ENCODE results near the gene MTCH2. TPM values are rescaled to one million over a fixed set of nuclear protein-coding genes. Genes with fewer than 3 reads are reported as not detected.
A peak's percentile ranks its signal among the peaks of the same experiment; 100 is the strongest.
"Not testable (repeated sequence)": the region's sequence is repeated elsewhere in the genome, so short reads cannot be mapped to it uniquely, and the experiment has no call there.

MTCH2 gene
- total RNA-seq, 2 donors from 2014 or later = 91.2 to 173 TPM

- Mint-ChIP-seq H3K9me3 (no peaks in the 10 kb centered on the region), H3K27me3 (peaks cover 4% of the 10 kb centered on the region), H3K4me3 (no peak overlapping the region), H3K4me1 (no peaks in the 10 kb centered on the region), H3K27ac (no peak overlapping the region), H3K36me3 (ENCODE audit: low read depth) (no peaks in the 10 kb centered on the region)
- no peak for ATAC-seq (replicated peaks)
Measured at GRCh38 chr11:47659276-47659675, 16.9 kb upstream of the MTCH2 start.

- ATAC-seq (replicated peaks) = no peak
- H3K9me3 Mint-ChIP-seq = peaks cover 5% of the 10 kb centered on the region
- H3K27ac Mint-ChIP-seq = no peak overlapping the region
- peaks cover 4% of the 10 kb centered on the region for H3K27me3 Mint-ChIP-seq
- H3K4me1 Mint-ChIP-seq = no peaks in the 10 kb centered on the region
- H3K36me3 Mint-ChIP-seq (ENCODE audit: low read depth) = no peaks in the 10 kb centered on the region
- H3K4me3 Mint-ChIP-seq = no peak overlapping the region
Measured at GRCh38 chr11:47656260-47656885, 14.0 kb upstream of the MTCH2 start.

- no peak overlapping the region for H3K27ac Mint-ChIP-seq
Measured at GRCh38 chr11:47651818-47652469, 9.6 kb upstream of the MTCH2 start.

GRCh38 chr11:47649276-47649675, 6.9 kb upstream of the MTCH2 start:
- Mint-ChIP-seq H3K27ac (no peak overlapping the region), H3K4me3 (no peak overlapping the region), H3K27me3 (no peaks in the 10 kb centered on the region), H3K9me3 (peaks cover 5% of the 10 kb centered on the region), H3K36me3 (ENCODE audit: low read depth) (no peaks in the 10 kb centered on the region), H3K4me1 (no peaks in the 10 kb centered on the region)
- ATAC-seq (replicated peaks) = no peak

More at GRCh38 chr11:47651818-47652469, 9.6 kb upstream of the MTCH2 start:
- no peak for ATAC-seq (replicated peaks)
- peaks cover 4% of the 10 kb centered on the region for H3K27me3 Mint-ChIP-seq
- H3K4me1 Mint-ChIP-seq = no peaks in the 10 kb centered on the region
- H3K9me3 Mint-ChIP-seq = peaks cover 5% of the 10 kb centered on the region
- H3K4me3 Mint-ChIP-seq = no peak overlapping the region
- no peaks in the 10 kb centered on the region for H3K36me3 Mint-ChIP-seq (ENCODE audit: low read depth)

- ATAC-seq (replicated peaks) = no peak
- H3K27me3 Mint-ChIP-seq = no peaks in the 10 kb centered on the region
- peaks cover 11% of the 10 kb centered on the region for H3K36me3 Mint-ChIP-seq (ENCODE audit: low read depth)
- no peaks in the 10 kb centered on the region for H3K4me1 Mint-ChIP-seq
- H3K27ac Mint-ChIP-seq = peak overlapping the region; percentile 33
- H3K9me3 Mint-ChIP-seq = no peaks in the 10 kb centered on the region
- H3K4me3 Mint-ChIP-seq = no peak overlapping the region
Measured at GRCh38 chr11:47646019-47646418, 3.7 kb upstream of the MTCH2 start.

GRCh38 chr11:47645500-47645899, 3.1 kb upstream of the MTCH2 start:
- H3K27ac Mint-ChIP-seq = peak overlapping the region; percentile 33
- no peaks in the 10 kb centered on the region for H3K9me3 Mint-ChIP-seq
- no peaks in the 10 kb centered on the region for H3K4me1 Mint-ChIP-seq
- H3K27me3 Mint-ChIP-seq = no peaks in the 10 kb centered on the region
- ATAC-seq (replicated peaks) = no peak
- H3K4me3 Mint-ChIP-seq = no peak overlapping the region
- peaks cover 15% of the 10 kb centered on the region for H3K36me3 Mint-ChIP-seq (ENCODE audit: low read depth)

GRCh38 chr11:47641600-47642098, 710 bp downstream of the MTCH2 start:
- ATAC-seq (replicated peaks) = no peak
- Mint-ChIP-seq H3K27ac (peak overlapping the region; percentile 94), H3K36me3 (ENCODE audit: low read depth) (peaks cover 48% of the 10 kb centered on the region), H3K9me3 (no peaks in the 10 kb centered on the region), H3K4me1 (peaks cover 3% of the 10 kb centered on the region), H3K27me3 (no peaks in the 10 kb centered on the region), H3K4me3 (peak overlapping the region; percentile 92)

GRCh38 chr11:47640506-47640905, 1.9 kb downstream of the MTCH2 start:
- H3K27ac Mint-ChIP-seq = peak overlapping the region; percentile 94
- not testable (repeated sequence) for ATAC-seq (replicated peaks); H3K27me3 Mint-ChIP-seq; H3K4me1 Mint-ChIP-seq; H3K9me3 Mint-ChIP-seq
- peaks cover 60% of the 10 kb centered on the region for H3K36me3 Mint-ChIP-seq (ENCODE audit: low read depth)
- H3K4me3 Mint-ChIP-seq = peak overlapping the region; percentile 92

- H3K27me3 Mint-ChIP-seq; ATAC-seq (replicated peaks); H3K27ac Mint-ChIP-seq; H3K4me3 Mint-ChIP-seq; H3K4me1 Mint-ChIP-seq; H3K9me3 Mint-ChIP-seq: not testable (repeated sequence)
- H3K36me3 Mint-ChIP-seq (ENCODE audit: low read depth) = peaks cover 94% of the 10 kb centered on the region
Measured at GRCh38 chr11:47636331-47636730, 6.0 kb downstream of the MTCH2 start.

- Mint-ChIP-seq H3K9me3 (no peaks in the 10 kb centered on the region), H3K36me3 (ENCODE audit: low read depth) (peaks cover 99% of the 10 kb centered on the region), H3K27ac (no peak overlapping the region)
Measured at GRCh38 chr11:47631473-47631872, 10.9 kb downstream of the MTCH2 start.

GRCh38 chr11:47628026-47628425, 14.3 kb downstream of the MTCH2 start:
- Mint-ChIP-seq H3K9me3 (no peaks in the 10 kb centered on the region), H3K36me3 (ENCODE audit: low read depth) (peaks cover 98% of the 10 kb centered on the region), H3K27ac (no peak overlapping the region)

More at GRCh38 chr11:47631473-47631872, 10.9 kb downstream of the MTCH2 start:
- Mint-ChIP-seq H3K4me1 (no peaks in the 10 kb centered on the region), H3K27me3 (no peaks in the 10 kb centered on the region), H3K4me3 (no peak overlapping the region)
- ATAC-seq (replicated peaks) = no peak

GRCh38 chr11:47626234-47626633, 16.1 kb downstream of the MTCH2 start:
- Mint-ChIP-seq H3K4me3 (no peak overlapping the region), H3K4me1 (no peaks in the 10 kb centered on the region), H3K9me3 (no peaks in the 10 kb centered on the region), H3K27ac (no peak overlapping the region), H3K36me3 (ENCODE audit: low read depth) (peaks cover 98% of the 10 kb centered on the region), H3K27me3 (no peaks in the 10 kb centered on the region)
- no peak for ATAC-seq (replicated peaks)

More at GRCh38 chr11:47628026-47628425, 14.3 kb downstream of the MTCH2 start:
- H3K4me1 Mint-ChIP-seq = no peaks in the 10 kb centered on the region
- H3K27me3 Mint-ChIP-seq = no peaks in the 10 kb centered on the region
- no peak overlapping the region for H3K4me3 Mint-ChIP-seq
- no peak for ATAC-seq (replicated peaks)

GRCh38 chr11:47620836-47621378, 21.5 kb downstream of the MTCH2 start:
- no peaks in the 10 kb centered on the region for H3K9me3 Mint-ChIP-seq
- H3K4me3 Mint-ChIP-seq = no peak overlapping the region
- peak overlapping the region; percentile 30 for H3K27ac Mint-ChIP-seq
- H3K27me3 Mint-ChIP-seq = no peaks in the 10 kb centered on the region
- peaks cover 98% of the 10 kb centered on the region for H3K36me3 Mint-ChIP-seq (ENCODE audit: low read depth)
- H3K4me1 Mint-ChIP-seq = no peaks in the 10 kb centered on the region
- no peak for ATAC-seq (replicated peaks)

- no peaks in the 10 kb centered on the region for H3K27me3 Mint-ChIP-seq
- no peak for ATAC-seq (replicated peaks)
- peaks cover 68% of the 10 kb centered on the region for H3K36me3 Mint-ChIP-seq (ENCODE audit: low read depth)
Measured at GRCh38 chr11:47617417-47617809, 24.9 kb downstream of the MTCH2 start.

More at GRCh38 chr11:47617417-47617809, 24.9 kb downstream of the MTCH2 start:
- Mint-ChIP-seq H3K4me3 (no peak overlapping the region), H3K27ac (no peak overlapping the region), H3K4me1 (no peaks in the 10 kb centered on the region), H3K9me3 (no peaks in the 10 kb centered on the region)
